Activated T-cell treated with anti-CD3 and anti-CD28 coated beads for 1 hour (primary cell): ENCODE results near the gene MTUS2.

Experiments used
- DNase-seq: peaks from one replicate; pipeline ENCODE4 v3.0.0-alpha.2; 2020; ENCODE audit warnings: low read depth

MTUS2 gene

DNA sequence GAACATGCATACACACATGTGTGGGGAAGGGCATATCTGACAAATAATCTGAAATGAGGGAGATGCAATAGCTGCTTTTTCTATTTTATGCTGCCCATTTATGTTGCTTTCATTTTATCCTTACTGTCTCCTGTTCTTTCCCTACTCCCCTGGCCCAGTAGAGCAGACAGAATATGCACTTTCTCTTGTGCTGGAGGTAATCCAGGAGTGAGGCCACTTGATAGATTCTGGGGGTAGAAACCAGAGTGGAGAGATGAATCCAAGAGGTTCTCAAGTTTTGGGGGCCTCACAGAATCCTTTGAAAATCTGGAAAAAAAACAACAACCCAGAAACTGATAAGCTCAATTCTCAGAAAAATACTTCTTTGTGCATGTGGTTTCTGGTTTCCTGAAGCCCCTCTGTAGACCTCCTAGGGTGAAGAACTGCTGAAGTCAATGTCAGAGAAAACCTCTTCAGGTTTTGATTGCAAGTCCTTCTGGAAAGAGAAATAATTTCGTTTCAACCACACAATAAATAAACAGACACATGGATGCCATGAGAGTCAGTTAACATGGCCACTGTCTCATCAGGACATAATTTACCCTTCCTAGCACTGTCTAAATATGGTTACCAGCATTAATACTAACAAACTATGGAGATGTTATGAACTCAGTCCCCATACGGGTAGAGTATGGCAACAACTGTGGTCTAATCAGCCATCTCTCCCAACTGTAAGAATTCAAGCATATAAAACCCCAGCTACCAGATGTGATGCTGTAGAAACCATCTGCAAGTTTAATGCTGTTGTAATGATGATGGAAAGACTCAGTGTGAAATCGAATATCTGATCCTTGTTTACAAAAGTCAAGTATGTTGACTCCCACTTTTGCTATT lies 419.8 kb downstream of the MTUS2 start:
- DNase-seq, result no peak

GRCh38 chr13:29254626-29255370 lies 434.7 kb downstream of the MTUS2 start:
- DNase-seq, result no peak

DNA sequence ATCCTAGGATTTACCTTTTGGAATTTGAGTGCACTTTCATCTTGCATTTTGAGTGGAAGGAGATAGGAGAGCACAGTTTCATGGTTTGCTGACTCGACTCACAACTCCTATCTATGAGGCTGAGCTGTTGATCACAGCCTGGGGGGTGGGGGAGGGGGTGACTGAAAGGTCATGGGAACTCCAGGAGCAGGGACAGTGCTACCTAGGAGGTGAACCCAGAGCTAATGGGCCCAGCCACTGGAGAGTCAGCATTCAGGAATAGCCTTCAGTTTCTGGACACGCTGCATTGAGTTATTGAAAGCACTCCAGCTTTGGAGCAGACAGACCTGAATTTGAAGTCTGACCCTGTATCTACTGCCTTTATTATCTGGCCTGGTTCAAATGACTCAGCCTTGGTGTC lies 435.4 kb downstream of the MTUS2 start:
- no peak for DNase-seq

GRCh38 chr13:29260684-29261083 lies 440.5 kb downstream of the MTUS2 start:
- no peak for DNase-seq

- DNase-seq, result no peak
These were observed 446.1 kb downstream of the MTUS2 start for GRCh38 chr13:29266261-29266660.

DNA sequence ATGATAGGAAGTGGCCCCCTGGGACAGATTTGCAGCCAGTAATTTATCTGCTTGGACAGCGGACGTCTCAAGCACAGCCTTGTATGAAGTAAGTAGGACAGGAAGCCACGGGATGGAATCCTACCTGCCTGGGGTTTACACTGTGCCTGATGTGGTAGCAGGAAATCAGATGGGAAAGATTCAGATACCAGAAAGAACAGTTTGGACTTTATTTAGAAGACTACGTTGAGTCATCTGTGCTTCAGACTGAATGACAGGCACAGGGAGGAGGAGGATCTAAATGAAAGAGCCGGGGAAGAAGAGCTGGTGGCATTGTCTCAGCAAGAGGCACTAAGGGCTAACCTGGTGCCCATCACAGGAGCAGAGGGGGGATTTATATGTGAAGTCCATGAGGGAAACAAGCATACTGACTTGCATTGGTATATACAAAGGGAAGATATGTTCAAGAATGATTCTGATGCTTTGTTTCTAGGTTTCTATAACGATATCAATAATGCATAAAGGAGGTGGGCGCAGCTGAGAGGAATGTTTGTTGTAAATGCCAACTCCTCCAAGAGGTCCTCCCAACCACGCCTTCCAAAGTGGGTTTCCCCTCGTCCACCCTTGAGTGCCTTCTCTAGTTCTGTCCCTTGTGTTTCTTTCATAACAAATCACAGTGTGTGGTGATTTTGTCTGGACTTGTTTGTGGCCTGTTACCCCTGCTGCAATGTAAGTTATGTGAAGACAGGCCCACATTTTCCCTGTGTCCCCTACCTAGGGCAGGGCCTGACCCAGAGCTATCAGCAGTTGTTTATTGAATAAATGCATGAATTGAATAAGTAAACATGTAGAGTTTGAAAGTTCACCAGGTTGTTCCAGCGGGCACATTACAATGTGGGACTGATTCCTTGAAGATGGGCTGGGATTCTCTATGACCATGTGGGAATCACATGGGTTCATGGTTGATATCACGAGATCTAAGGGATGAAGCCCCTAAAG lies 446.9 kb downstream of the MTUS2 start:
- DNase-seq, result no peak

- no peak for DNase-seq
These were observed 450.3 kb downstream of the MTUS2 start for GRCh38 chr13:29270271-29270985.

GRCh38 chr13:29271606-29272005 lies 451.5 kb downstream of the MTUS2 start:
- DNase-seq, result no peak

GRCh38 chr13:29279356-29280254 lies 459.5 kb downstream of the MTUS2 start:
- no peak for DNase-seq

- no peak for DNase-seq
These were observed 461.9 kb downstream of the MTUS2 start for GRCh38 chr13:29281932-29282495.

DNA sequence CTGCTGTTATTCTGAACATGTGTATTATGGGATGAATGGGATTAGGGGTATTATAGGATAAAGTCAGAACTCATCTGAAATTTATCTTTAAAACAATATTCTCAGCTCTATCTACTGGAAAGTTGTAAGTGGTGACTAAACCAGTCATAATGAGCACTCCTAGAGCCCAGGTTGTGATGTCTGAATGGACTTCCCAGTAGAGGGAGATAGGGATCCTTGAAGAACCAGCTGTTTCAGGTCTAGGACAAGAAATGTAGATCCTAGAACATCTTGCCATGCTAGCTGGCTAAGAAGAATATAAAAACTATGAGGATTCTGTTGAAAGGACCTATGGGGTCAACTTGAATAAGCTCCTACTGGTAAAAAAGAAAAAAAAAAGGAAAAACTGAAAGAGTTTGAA lies 464.6 kb downstream of the MTUS2 start:
- DNase-seq, result no peak

DNA sequence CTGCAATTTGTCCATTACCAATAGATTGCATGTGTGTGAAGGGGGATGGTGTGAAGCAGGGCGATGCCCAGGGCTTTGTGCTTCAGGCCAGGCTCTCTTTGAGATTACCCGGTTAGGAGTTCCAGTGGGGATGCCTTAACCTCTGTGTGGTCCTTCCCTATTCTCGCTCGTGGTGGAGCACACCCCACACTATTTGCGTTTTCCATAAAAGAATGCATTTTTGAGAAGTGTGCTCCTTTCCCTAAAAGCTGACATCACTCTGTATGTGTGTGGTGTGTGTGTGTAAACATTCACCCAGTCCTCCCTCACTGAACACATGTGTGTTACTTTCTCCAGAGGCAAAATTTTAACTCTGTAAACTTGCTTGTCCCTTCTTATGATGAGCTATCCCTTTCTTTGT lies 467.1 kb downstream of the MTUS2 start:
- no peak for DNase-seq

DNA sequence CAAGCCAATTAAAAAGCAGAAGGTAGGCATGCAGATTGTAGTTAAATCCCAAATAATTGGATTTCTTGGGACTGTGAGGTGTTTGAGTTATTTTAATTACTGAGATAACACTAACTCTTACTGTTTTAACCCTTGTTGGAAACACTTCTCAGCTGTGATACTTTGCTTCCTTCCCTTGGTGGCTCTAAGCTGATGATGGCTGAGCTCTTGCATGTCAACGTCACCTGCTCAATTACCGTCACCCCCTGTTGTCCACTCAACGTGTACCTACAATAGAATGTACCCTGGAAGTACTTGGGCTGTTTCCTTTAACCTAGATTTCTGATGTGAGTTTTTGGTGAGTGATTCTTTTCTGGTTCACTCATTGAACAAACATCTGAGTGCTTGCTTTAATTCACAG lies 471.9 kb downstream of the MTUS2 start:
- DNase-seq, result no peak

GRCh38 chr13:29294821-29295220 lies 474.7 kb downstream of the MTUS2 start:
- DNase-seq, result no peak

DNA sequence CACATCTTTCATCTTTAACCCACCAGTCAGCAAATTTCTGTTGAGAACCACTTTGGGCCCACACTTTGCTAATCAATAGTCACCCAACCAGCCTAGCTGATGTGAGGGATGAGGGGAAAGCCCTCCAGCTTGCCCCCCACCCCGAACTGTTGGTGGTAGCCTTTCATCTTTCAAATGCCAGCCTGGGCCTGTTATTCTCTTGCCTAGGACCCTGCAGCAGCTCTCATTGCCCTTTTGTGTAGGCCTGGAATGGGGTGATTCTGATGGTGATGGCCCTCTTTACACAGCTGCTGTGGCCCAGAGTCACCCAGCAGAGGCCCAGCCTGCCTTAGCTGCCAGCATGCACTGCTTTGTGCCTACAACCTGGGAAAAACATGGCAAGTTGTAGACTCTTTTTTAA lies 480.9 kb downstream of the MTUS2 start:
- DNase-seq, result no peak

- no peak for DNase-seq
These were observed 484.0 kb downstream of the MTUS2 start for GRCh38 chr13:29304148-29304547.

- no peak for DNase-seq
These were observed 490.7 kb downstream of the MTUS2 start for GRCh38 chr13:29310806-29311205.

DNA sequence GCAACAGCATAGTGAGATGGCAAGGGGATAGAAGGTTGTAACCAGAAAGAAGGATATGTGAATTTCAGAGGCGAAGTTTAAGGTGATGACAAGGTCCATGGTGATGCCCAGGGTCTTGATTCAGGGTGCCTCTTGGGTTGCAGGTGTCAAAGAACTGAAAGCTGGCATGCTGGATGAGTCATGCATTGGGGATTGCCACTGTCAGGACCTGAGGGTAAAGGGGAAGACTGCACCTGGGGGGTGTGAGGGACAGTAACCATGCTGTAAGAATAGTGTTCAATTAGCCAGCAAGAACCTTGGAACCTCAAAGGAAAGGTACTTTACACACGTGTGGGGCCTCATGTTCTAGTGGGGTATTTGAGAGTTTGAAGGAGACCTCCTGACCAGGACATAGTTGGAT lies 495.7 kb downstream of the MTUS2 start:
- DNase-seq, result no peak

DNA sequence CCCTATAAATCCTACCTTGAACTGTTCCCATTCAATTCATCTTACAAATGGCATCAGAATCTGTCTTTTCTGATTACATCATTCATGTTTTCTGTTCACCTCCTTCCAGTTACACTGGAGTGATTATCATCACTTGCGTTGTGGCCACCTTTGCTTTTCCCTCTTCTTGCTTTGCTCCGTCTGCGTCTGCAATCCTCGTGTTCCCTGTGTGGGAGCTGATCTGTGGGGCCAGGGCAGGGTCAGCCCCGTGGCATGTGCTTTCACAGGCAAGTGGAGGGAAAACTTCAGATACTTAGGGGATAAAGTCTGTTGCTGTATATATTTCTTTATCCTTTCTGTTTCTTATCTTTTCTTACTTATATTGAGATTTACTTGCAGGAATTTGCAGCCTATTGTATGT lies 497.7 kb downstream of the MTUS2 start:
- DNase-seq, result no peak

GRCh38 chr13:29318741-29319140 lies 498.6 kb downstream of the MTUS2 start:
- no peak for DNase-seq
